HG03342 (cell line): ENCODE measurements around the gene DESI2.
"Not testable (repeated sequence)": the region's sequence is repeated elsewhere in the genome, so short reads cannot be mapped to it uniquely, and the experiment has no call there.

ENCODE experiments used
- ATAC-seq: cut with Tn5 transposase; IDR thresholded peaks from one replicate; pipeline ENCODE4 v1.9.1; 2021; ENCODE audit warnings: mild to moderate bottlenecking, moderate library complexity; ENCODE audit not compliant: unreplicated experiment

Gene DESI2

GRCh38 chr1:244654108-244655038, 1.4 kb downstream of the DESI2 start:
- ATAC-seq = no peak

GRCh38 chr1:244655186-244655585, 2.3 kb downstream of the DESI2 start:
- no peak for ATAC-seq

- no peak for ATAC-seq
Measured at GRCh38 chr1:244657421-244657820, 4.5 kb downstream of the DESI2 start.

GRCh38 chr1:244659694-244660093, 6.8 kb downstream of the DESI2 start:
- ATAC-seq = no peak

- ATAC-seq = no peak
Measured at GRCh38 chr1:244660595-244660994, 7.7 kb downstream of the DESI2 start.

GRCh38 chr1:244661569-244662312, 8.8 kb downstream of the DESI2 start:
- not testable (repeated sequence) for ATAC-seq

- ATAC-seq = no peak
Measured at GRCh38 chr1:244662599-244662998, 9.7 kb downstream of the DESI2 start.

GRCh38 chr1:244664353-244664752, 11.4 kb downstream of the DESI2 start:
- ATAC-seq = no peak

GRCh38 chr1:244665771-244666217, 12.9 kb downstream of the DESI2 start:
- peak; percentile 92 for ATAC-seq

- not testable (repeated sequence) for ATAC-seq
Measured at GRCh38 chr1:244666672-244667418, 13.9 kb downstream of the DESI2 start.

GRCh38 chr1:244667797-244668196, 14.9 kb downstream of the DESI2 start:
- ATAC-seq = no peak

- no peak for ATAC-seq
Measured at GRCh38 chr1:244672946-244673682, 20.2 kb downstream of the DESI2 start.

GRCh38 chr1:244674446-244674845, 21.5 kb downstream of the DESI2 start:
- ATAC-seq = no peak

- no peak for ATAC-seq
Measured at GRCh38 chr1:244675167-244675566, 22.2 kb downstream of the DESI2 start.

- ATAC-seq = no peak
Measured at GRCh38 chr1:244678697-244679096, 25.8 kb downstream of the DESI2 start.

- ATAC-seq = no peak
Measured at GRCh38 chr1:244680667-244681066, 27.7 kb downstream of the DESI2 start.

GRCh38 chr1:244682087-244682486, 29.2 kb downstream of the DESI2 start:
- ATAC-seq = not testable (repeated sequence)

- ATAC-seq = no peak
Measured at GRCh38 chr1:244695937-244696336, 43.0 kb downstream of the DESI2 start.

GRCh38 chr1:244699741-244700140, 46.8 kb downstream of the DESI2 start:
- no peak for ATAC-seq

GRCh38 chr1:244700808-244701207, 47.9 kb downstream of the DESI2 start:
- ATAC-seq = no peak
